K562 treated with DMSO at 1 percent for 24 hours (cell line): ENCODE data around the gene SLC19A3. TPM values are rescaled to one million over a fixed set of nuclear protein-coding genes. Genes with fewer than 3 reads are reported as not detected.

Experiments
- total RNA-seq: library from RNA; unstranded; fragments of 300-600 nt; gene quantifications from 2 replicates; pipeline ENCODE4 v1.2.3, GENCODE V29; 2022; ENCODE audit warnings: low read depth; ENCODE audit not compliant: insufficient read depth

The SLC19A3 gene
- total RNA-seq, result not detected in 2 replicates

DNA sequence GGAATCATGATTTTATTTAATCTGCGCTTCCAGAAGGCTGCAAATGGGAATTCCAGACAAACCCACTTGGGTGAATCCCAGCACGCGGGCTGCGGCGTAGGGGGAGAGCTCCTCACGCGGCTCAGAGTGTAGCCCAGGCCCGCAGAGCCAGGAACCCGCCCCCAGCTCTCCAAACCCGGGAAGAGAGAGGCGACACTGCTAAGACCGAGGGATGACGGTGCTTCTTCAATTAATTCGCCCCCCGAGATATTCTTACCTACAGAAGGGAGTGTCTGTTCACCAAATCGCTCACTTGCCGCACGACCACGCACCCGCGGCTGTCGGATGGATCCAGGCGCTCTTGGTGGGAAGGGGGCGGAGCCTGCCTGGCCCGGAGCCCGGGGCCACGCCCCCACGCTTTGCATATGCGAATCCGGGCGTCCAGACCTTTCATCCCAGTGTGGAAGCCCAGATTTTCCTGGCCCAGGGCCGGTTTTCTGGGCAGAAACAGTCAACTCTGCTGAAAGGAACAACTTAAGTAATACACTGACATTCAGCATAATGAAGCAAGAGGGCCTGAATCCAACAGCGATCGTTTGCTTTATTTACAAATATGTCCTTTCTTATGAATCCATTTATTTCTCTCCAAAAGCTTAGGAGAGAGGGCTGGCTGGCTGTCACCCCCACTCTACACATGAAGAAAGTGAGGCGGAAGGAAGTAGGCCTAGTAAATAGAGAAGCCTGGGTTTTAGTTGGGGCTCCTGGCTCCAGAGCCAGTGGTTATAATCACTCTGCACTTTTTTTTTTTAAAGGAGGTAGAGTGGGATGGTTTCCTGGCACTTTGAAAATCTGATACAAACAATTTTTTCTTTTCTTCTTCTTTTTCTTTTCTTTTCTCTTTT lies at the start of gene SLC19A3:
Gene SLC19A3, minus strand, starts transcription at position 342 of the 881 bp plus-strand sequence. CDS start 15,710 bp downstream, outside the sequence.

DNA sequence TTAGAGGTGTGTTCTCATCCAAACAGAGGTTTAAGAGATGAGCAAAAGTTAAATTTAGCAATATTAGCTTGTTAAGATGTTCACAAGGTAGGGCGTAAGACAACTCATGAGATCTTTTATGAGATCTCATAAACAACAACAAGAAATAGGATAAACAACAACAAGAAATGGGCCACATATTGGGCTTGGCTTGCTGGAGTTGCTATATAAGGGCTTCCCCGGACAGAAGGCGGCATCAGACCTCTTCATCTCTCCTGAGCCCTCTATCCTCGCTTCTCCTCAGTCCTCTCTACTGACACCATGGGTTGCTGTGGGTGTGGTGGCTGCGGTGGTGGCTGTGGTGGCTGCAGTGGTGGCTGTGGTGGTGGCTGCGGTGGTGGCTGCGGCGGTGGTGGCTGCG lies 27.8 kb upstream of the SLC19A3 start, which contains the start of gene SCYGR8:
Gene SCYGR8, plus strand, starts transcription at position 301 of the 400 bp plus-strand sequence. Its CDS starts 0 bp downstream, at position 301.

DNA sequence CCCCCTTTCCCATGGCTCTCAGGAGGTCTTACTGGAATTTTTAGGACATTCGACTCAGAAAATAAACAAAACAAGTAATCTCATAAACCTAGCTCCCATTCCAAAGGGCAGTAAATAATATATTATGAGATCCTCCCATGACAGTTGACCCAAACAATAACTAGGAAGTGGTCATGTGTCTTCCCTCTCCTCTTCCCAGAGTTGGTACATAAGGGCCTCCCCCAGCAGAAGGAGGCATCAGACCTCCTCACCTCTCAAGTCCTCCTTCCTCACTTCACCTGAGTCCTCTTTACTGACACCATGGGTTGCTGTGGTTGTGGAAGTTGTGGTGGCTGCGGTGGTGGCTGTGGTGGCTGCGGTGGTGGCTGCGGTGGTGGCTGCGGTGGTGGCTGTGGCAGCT lies 10.2 kb upstream of the SLC19A3 start, which contains the start of gene SCYGR7:
Gene SCYGR7, plus strand, starts transcription at position 301 of the 400 bp plus-strand sequence. Its CDS starts 0 bp downstream, at position 301.

DNA sequence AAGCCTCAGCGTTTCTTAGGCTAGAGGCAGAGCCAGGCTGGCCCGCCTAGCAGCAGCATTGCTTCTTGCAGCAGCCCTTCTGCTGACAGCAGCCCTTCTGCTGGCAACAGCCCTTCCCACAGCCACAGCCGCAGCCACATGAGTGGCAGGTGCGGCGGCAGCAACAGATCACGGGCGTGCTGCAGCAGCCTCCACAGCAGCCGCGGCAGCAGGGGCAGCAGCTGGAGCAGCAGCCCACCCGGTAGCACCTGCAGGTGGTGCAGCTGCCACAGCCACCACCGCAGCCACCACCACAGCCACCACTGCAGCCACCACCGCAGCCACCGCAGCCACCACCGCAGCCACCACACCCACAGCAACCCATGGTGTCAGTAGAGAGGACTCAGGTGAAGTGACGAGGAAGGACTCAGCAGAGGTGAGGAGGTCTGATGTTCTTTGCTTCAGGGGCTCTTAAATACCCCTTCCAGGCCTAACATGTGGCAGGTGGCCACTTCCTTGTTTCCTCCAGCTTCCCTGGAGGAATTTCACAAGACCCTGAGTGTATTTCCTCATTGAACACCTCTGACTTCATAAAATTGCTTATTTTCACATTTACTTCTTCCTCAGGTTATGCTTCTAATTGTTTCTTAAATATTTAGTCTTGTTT lies 6.7 kb upstream of the SLC19A3 start, which contains the start of gene SCYGR6:
Gene SCYGR6, minus strand, starts transcription at position 364 of the 646 bp plus-strand sequence. Its CDS starts 0 bp downstream, at position 364.

DNA sequence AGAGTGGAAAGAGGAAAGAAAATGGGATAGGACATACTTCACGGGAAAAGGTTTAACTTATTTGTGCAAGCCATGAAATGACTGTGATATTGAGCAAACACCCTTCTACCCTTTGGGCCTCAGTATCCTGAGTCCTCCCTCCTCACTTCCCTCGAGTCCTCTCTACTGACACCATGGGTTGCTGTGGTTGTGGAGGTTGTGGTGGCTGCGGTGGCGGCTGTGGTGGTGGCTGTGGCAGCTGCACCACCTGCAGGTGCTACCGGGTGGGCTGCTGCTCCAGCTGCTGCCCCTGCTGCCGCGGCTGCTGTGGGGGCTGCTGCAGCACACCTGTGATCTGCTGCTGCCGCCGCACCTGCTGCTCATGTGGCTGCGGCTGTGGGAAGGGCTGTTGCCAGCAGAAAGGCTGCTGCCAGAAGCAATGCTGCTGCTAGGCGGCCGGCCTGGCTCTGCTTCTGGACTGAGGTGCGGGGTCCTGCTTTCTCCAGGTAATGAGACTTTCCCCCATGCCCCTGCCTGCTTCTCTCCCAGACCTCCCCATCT lies 51.1 kb downstream of the SLC19A3 start, which contains the start of gene SCYGR5:
Gene SCYGR5, plus strand, starts transcription at position 174 of the 540 bp plus-strand sequence. Its CDS starts 0 bp downstream, at position 174.

Other genes with a start within 250 kb of the SLC19A3 start
- gene AGFG1, start 245.9 kb downstream of the SLC19A3 start, total RNA-seq, result 20.6 and 23.9 TPM in 2 replicates
- not detected in 2 replicates for gene SCYGR2, start 119.1 kb downstream of the SLC19A3 start, total RNA-seq
- gene SCYGR3, start 103.2 kb downstream of the SLC19A3 start, total RNA-seq, result not detected in 2 replicates
- gene SCYGR4, start 100.5 kb downstream of the SLC19A3 start, total RNA-seq, result not detected in 2 replicates
- not detected in 2 replicates for gene SCYGR5, start 51.2 kb downstream of the SLC19A3 start, total RNA-seq
- not detected in 2 replicates for gene SCYGR6, start 6.7 kb upstream of the SLC19A3 start, total RNA-seq
- not detected in 2 replicates for gene SCYGR7, start 10.3 kb upstream of the SLC19A3 start, total RNA-seq
- gene SCYGR8, start 27.9 kb upstream of the SLC19A3 start, total RNA-seq, result not detected in 2 replicates
- gene CCL20, start 95.8 kb upstream of the SLC19A3 start, total RNA-seq, result not detected in 2 replicates
- not detected in 2 replicates for gene DAW1, start 153.6 kb upstream of the SLC19A3 start, total RNA-seq